Measurements from ENCODE around the gene CHRNB2. TPM values are rescaled to one million over a fixed set of nuclear protein-coding genes. Genes with fewer than 3 reads are reported as not detected.

Gene CHRNB2
- total and polyA plus RNA-seq, 4 experiments from 2014 or later, result not detected

- Mint-ChIP-seq H3K9me3 (peaks cover 0 to 12% (median 6%) of the 10 kb centered on the region in 8 donors), H3K4me3 (peak overlapping the region in 6 of 8 donors; percentile 5 to 49 (median 24)), H3K36me3 (peaks cover 12 to 44% of the 10 kb centered on the region in 2 donors), H3K27ac (peak overlapping the region in 5 of 7 donors; percentile 30 to 66 (median 41)), H3K4me1 (peaks cover 28 to 62% (median 43%) of the 10 kb centered on the region in 4 donors), H3K27me3 (no peaks in the 10 kb centered on the region)
- no peaks in the 10 kb centered on the region for H3K36me3 ChIP-seq (ENCODE audit: insufficient read depth, low read length)
- H3K4me1 ChIP-seq (ENCODE audit: insufficient read depth, low read length), result peaks cover 32% of the 10 kb centered on the region
- H3K9me3 ChIP-seq (ENCODE audit: control insufficient read depth in 1 of 2, low read length in 2 of 2), result no peaks in the 10 kb centered on the region
- ChIA-PET CTCF (ENCODE audit: partially characterized antibody) (interaction anchor here (1.0 to 1.7 kb wide), 2 partner anchors 14 to 18 kb away, joined by 3 read pairs; no protein-coding TSS in a partner anchor), POLR2A (ENCODE audit: partially characterized antibody) (interaction anchor here (0.5 to 1.2 kb wide), 5 partner anchors 15 to 460 kb away, joined by 3 to 4 read pairs (median 3); no protein-coding TSS in a partner anchor)
- no peaks in the 10 kb centered on the region for H3K27me3 ChIP-seq (ENCODE audit: insufficient read depth, low read length)
- DNase-seq, result no peak
- no peak overlapping the region for H3K4me3 ChIP-seq (ENCODE audit: low read length in 2 of 2)
- H3K27ac ChIP-seq (ENCODE audit: low read depth, low read length), result no peak overlapping the region
- intact Hi-C loops (cut with micrococcal nuclease), result no loop called here
Observed at GRCh38 chr1:154624746-154625643, 57.4 kb downstream of the CHRNB2 start.

- ChIA-PET CTCF (ENCODE audit: partially characterized antibody) (interaction anchor here (0.7 to 1.2 kb wide), 3 partner anchors 20 to 1159 kb away, joined by 3 read pairs; no protein-coding TSS in a partner anchor), POLR2A (ENCODE audit: partially characterized antibody) (interaction anchor here (0.6 to 4.1 kb wide), 8 partner anchors 8 to 329 kb away, joined by 3 to 49 read pairs (median 4); partner anchors contain the start of genes ADAR, PBXIP1 and PMVK)
- H3K9me3 Mint-ChIP-seq, result peaks cover 0 to 16% (median 8%) of the 10 kb centered on the region in 8 donors
- Histone ChIP-seq H3K27me3 (ENCODE audit: insufficient read depth, low read length) (no peaks in the 10 kb centered on the region), H3K4me1 (ENCODE audit: insufficient read depth, low read length) (peaks cover 30% of the 10 kb centered on the region), H3K27ac (ENCODE audit: low read depth, low read length) (peak overlapping the region; percentile 92), H3K9me3 (ENCODE audit: control insufficient read depth in 1 of 2, low read length in 2 of 2) (no peaks in the 10 kb centered on the region), H3K4me3 (ENCODE audit: low read length in 2 of 2) (peak overlapping the region; percentile 82 to 85), H3K36me3 (ENCODE audit: insufficient read depth, low read length) (no peaks in the 10 kb centered on the region)
- H3K27ac Mint-ChIP-seq, result peak overlapping the region; percentile 95 to 100 (median 100)
- DNase-seq, result peak in 2 of 5 donors; percentile 7 to 38
- no peaks in the 10 kb centered on the region for H3K27me3 Mint-ChIP-seq
- peak overlapping the region; percentile 92 to 99 (median 96) for H3K4me3 Mint-ChIP-seq
- peaks cover 26 to 56% (median 41%) of the 10 kb centered on the region in 4 donors for H3K4me1 Mint-ChIP-seq
- H3K36me3 Mint-ChIP-seq, result peaks cover 10 to 43% of the 10 kb centered on the region in 2 donors
- intact Hi-C loops (cut with micrococcal nuclease), result no loop called here
Observed at GRCh38 chr1:154626456-154627256, 59.1 kb downstream of the CHRNB2 start.

- H3K36me3 ChIP-seq (ENCODE audit: insufficient read depth, low read length), result no peaks in the 10 kb centered on the region
- intact Hi-C loops (cut with micrococcal nuclease), result loop anchor here (1.0 to 2.0 kb wide), 2 partner anchors 18 to 69 kb away; partner anchors contain the start of gene UBE2Q1
- H3K27ac ChIP-seq (ENCODE audit: low read depth, low read length), result peak overlapping the region; percentile 92
- peaks cover 22% of the 10 kb centered on the region for H3K4me1 ChIP-seq (ENCODE audit: insufficient read depth, low read length)
- H3K4me1 Mint-ChIP-seq, result peaks cover 22 to 51% (median 36%) of the 10 kb centered on the region in 4 donors
- H3K4me3 Mint-ChIP-seq, result peak overlapping the region; percentile 92 to 99 (median 96)
- ChIA-PET POLR2A (ENCODE audit: partially characterized antibody) (interaction anchor here (0.8 to 4.1 kb wide), 7 partner anchors 9 to 328 kb away, joined by 3 to 49 read pairs (median 4); partner anchors contain the start of genes ADAR, PBXIP1 and PMVK), CTCF (ENCODE audit: partially characterized antibody) (interaction anchor here (1.2 kb wide), 1 partner anchor 68 kb away, joined by 3 read pairs; no protein-coding TSS in a partner anchor)
- no peaks in the 10 kb centered on the region for H3K9me3 ChIP-seq (ENCODE audit: control insufficient read depth in 1 of 2, low read length in 2 of 2)
- DNase-seq, result peak; percentile 87 to 92 (median 88)
- peaks cover 10 to 38% of the 10 kb centered on the region in 2 donors for H3K36me3 Mint-ChIP-seq
- H3K27me3 ChIP-seq (ENCODE audit: insufficient read depth, low read length), result no peaks in the 10 kb centered on the region
- H3K4me3 ChIP-seq (ENCODE audit: low read length in 2 of 2), result peak overlapping the region; percentile 82 to 85
- peaks cover 0 to 16% (median 8%) of the 10 kb centered on the region in 8 donors for H3K9me3 Mint-ChIP-seq
- H3K27ac Mint-ChIP-seq, result peak overlapping the region; percentile 95 to 100 (median 100)
- H3K27me3 Mint-ChIP-seq, result peaks cover 1 to 4% of the 10 kb centered on the region in 2 donors
Observed at GRCh38 chr1:154627257-154628120, 59.9 kb downstream of the CHRNB2 start.

GRCh38 chr1:154628121-154628405 lies 60.5 kb downstream of the CHRNB2 start:
- CTCF ChIA-PET (ENCODE audit: partially characterized antibody), result no interaction called here
- H3K9me3 ChIP-seq (ENCODE audit: control insufficient read depth in 1 of 2, low read length in 2 of 2), result no peaks in the 10 kb centered on the region

GRCh38 chr1:154629061-154629674 lies 61.6 kb downstream of the CHRNB2 start:
- POLR2A ChIA-PET (ENCODE audit: partially characterized antibody), result interaction anchor here (1.2 to 4.1 kb wide), 5 partner anchors 12 to 315 kb away, joined by 3 to 49 read pairs (median 4); partner anchors contain the start of gene ADAR

More at GRCh38 chr1:154628121-154628405, 60.5 kb downstream of the CHRNB2 start:
- H3K27me3 ChIP-seq (ENCODE audit: insufficient read depth, low read length), result no peaks in the 10 kb centered on the region
- intact Hi-C loops (cut with micrococcal nuclease), result loop anchor here (1.0 to 2.0 kb wide), 2 partner anchors 19 to 69 kb away; partner anchors contain the start of gene UBE2Q1
- H3K4me3 ChIP-seq (ENCODE audit: low read length in 2 of 2), result peak overlapping the region; percentile 82 to 85
- peaks cover 2 to 4% of the 10 kb centered on the region in 2 donors for H3K27me3 Mint-ChIP-seq
- DNase-seq, result no peak
- H3K27ac ChIP-seq (ENCODE audit: low read depth, low read length), result peak overlapping the region; percentile 92
- peaks cover 20% of the 10 kb centered on the region for H3K4me1 ChIP-seq (ENCODE audit: insufficient read depth, low read length)
- peak overlapping the region; percentile 95 to 100 (median 100) for H3K27ac Mint-ChIP-seq
- POLR2A ChIA-PET (ENCODE audit: partially characterized antibody), result interaction anchor here (0.8 to 4.1 kb wide), 7 partner anchors 13 to 316 kb away, joined by 3 to 49 read pairs (median 4); partner anchors contain the start of gene ADAR
- H3K36me3 ChIP-seq (ENCODE audit: insufficient read depth, low read length), result no peaks in the 10 kb centered on the region
- peaks cover 6 to 33% of the 10 kb centered on the region in 2 donors for H3K36me3 Mint-ChIP-seq
- peaks cover 0 to 16% (median 8%) of the 10 kb centered on the region in 8 donors for H3K9me3 Mint-ChIP-seq
- peak overlapping the region; percentile 92 to 99 (median 96) for H3K4me3 Mint-ChIP-seq
- H3K4me1 Mint-ChIP-seq, result peaks cover 19 to 45% (median 30%) of the 10 kb centered on the region in 4 donors

More at GRCh38 chr1:154629061-154629674, 61.6 kb downstream of the CHRNB2 start:
- H3K4me3 ChIP-seq (ENCODE audit: low read length in 2 of 2), result no peak overlapping the region
- peaks cover 2 to 7% of the 10 kb centered on the region in 2 donors for H3K27me3 Mint-ChIP-seq
- CTCF ChIA-PET (ENCODE audit: partially characterized antibody), result interaction anchor here (0.9 kb wide), 1 partner anchor 70 kb away, joined by 4 read pairs; no protein-coding TSS in a partner anchor
- no peaks in the 10 kb centered on the region for H3K36me3 ChIP-seq (ENCODE audit: insufficient read depth, low read length)
- peaks cover 0 to 16% (median 8%) of the 10 kb centered on the region in 8 donors for H3K9me3 Mint-ChIP-seq
- no peaks in the 10 kb centered on the region for H3K27me3 ChIP-seq (ENCODE audit: insufficient read depth, low read length)
- intact Hi-C loops (cut with micrococcal nuclease), result loop anchor here (2.0 kb wide), 1 partner anchor 70 kb away; the partner anchor contains the start of gene UBE2Q1
- peaks cover 15 to 38% (median 25%) of the 10 kb centered on the region in 4 donors for H3K4me1 Mint-ChIP-seq
- DNase-seq, result no peak
- H3K27ac ChIP-seq (ENCODE audit: low read depth, low read length), result no peak overlapping the region
- H3K4me1 ChIP-seq (ENCODE audit: insufficient read depth, low read length), result peaks cover 20% of the 10 kb centered on the region
- peaks cover 3 to 24% of the 10 kb centered on the region in 2 donors for H3K36me3 Mint-ChIP-seq
- H3K27ac Mint-ChIP-seq, result peak overlapping the region; percentile 74 to 100 (median 100)
- H3K4me3 Mint-ChIP-seq, result peak overlapping the region in 6 of 8 donors; percentile 39 to 98 (median 80)
- H3K9me3 ChIP-seq (ENCODE audit: control insufficient read depth in 1 of 2, low read length in 2 of 2), result no peaks in the 10 kb centered on the region
